ENCODE results near the gene CHST1. TPM values are rescaled to one million over a fixed set of nuclear protein-coding genes. Genes with fewer than 3 reads are reported as not detected.

CHST1 gene, protein sequence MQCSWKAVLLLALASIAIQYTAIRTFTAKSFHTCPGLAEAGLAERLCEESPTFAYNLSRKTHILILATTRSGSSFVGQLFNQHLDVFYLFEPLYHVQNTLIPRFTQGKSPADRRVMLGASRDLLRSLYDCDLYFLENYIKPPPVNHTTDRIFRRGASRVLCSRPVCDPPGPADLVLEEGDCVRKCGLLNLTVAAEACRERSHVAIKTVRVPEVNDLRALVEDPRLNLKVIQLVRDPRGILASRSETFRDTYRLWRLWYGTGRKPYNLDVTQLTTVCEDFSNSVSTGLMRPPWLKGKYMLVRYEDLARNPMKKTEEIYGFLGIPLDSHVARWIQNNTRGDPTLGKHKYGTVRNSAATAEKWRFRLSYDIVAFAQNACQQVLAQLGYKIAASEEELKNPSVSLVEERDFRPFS
- 1.7 and 2.7 TPM in 2 replicates for total RNA-seq (2014; rRNA removed; shearing (Covaris generic))
- 0.84 and 2.1 TPM in 2 replicates for polyA plus RNA-seq (2016; fragmentation: Nextera tagmentation; extraction: Ambion mirVana)
- long read RNA-seq, result 0 reads

DNA sequence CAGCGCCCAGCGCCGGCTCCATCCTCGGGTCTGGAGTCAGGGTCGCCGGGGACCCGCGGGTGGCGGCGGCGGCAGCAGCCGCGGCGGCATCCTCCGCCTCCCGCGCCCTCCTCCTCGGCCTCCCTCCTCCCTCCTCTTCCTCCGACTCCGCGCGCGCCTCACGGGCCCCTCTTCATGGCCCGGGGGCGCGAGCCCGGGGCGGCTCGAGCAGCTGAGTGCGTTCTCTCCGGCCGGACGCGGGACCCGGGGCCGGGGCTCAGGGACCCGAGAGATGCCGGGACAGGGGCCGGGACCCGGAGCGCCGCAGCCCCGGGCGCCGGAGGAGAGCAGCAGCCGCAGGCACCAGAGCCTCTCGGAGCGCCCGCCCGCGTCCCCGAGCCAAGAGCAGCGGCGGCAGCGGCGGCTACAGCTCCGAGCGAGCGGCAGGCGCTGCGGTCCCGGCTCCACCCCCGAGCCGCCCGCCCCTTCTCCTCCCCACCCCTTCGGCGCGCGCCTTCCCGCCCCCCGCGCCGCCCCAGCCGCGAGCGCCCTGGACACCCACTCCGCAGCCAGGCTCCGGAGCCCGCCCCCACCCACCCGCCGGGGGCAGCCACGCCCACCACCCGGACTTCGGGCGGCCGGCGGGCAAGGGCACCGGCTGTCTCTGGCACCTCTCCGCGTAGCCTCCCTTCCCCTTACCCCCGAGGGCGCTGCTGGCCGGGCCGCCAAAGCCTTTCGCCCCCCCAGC lies at the start of gene CHST1:
Gene CHST1 (minus strand): TSS at position 417 of the 727 bp plus-strand sequence. CDS start 14,699 bp downstream, outside the sequence.
- Histone ChIP-seq H3F3A (replicated peaks; ENCODE audit: low read depth) (no peaks in the 10 kb centered on the region), H3K27me3 (ENCODE audit: insufficient read depth) (peaks cover 48% of the 10 kb centered on the region), H3K4me3 (peak within 1 kb of the TSS; percentile 79), H3K36me3 (ENCODE audit: insufficient read depth) (no peaks in the 10 kb centered on the region), H2AFZ (peak within 1 kb of the TSS; percentile 92), H3K4me2 (peak within 1 kb of the TSS; percentile 94), H3K79me2 (replicated peaks; ENCODE audit: insufficient read depth) (no peaks in the 10 kb centered on the region), H3K27ac (ENCODE audit: low read depth) (no peak within 1 kb of the TSS), H3K4me1 (ENCODE audit: insufficient read depth) (peaks cover 24% of the 10 kb centered on the region), H3K9me2 (ENCODE audit: insufficient read depth) (no peaks in the 10 kb centered on the region), H4K20me1 (replicated peaks; ENCODE audit: insufficient read depth) (no peaks in the 10 kb centered on the region)
- Mint-ChIP-seq H3K4me1 (peaks cover 38% of the 10 kb centered on the region), H3K4me3 (peak within 1 kb of the TSS; percentile 68), H3K36me3 (ENCODE audit: low read depth) (no peaks in the 10 kb centered on the region), H3K9me3 (no peaks in the 10 kb centered on the region), H3K27ac (no peak within 1 kb of the TSS), H3K27me3 (ENCODE audit: insufficient read depth, low read depth, poor library complexity) (peaks cover 47% of the 10 kb centered on the region)
- ATAC-seq (peak; percentile 37), DNase-seq (ENCODE audit: low spot score) (peak; percentile 45)
- TF ChIP-seq, protein P1, sequence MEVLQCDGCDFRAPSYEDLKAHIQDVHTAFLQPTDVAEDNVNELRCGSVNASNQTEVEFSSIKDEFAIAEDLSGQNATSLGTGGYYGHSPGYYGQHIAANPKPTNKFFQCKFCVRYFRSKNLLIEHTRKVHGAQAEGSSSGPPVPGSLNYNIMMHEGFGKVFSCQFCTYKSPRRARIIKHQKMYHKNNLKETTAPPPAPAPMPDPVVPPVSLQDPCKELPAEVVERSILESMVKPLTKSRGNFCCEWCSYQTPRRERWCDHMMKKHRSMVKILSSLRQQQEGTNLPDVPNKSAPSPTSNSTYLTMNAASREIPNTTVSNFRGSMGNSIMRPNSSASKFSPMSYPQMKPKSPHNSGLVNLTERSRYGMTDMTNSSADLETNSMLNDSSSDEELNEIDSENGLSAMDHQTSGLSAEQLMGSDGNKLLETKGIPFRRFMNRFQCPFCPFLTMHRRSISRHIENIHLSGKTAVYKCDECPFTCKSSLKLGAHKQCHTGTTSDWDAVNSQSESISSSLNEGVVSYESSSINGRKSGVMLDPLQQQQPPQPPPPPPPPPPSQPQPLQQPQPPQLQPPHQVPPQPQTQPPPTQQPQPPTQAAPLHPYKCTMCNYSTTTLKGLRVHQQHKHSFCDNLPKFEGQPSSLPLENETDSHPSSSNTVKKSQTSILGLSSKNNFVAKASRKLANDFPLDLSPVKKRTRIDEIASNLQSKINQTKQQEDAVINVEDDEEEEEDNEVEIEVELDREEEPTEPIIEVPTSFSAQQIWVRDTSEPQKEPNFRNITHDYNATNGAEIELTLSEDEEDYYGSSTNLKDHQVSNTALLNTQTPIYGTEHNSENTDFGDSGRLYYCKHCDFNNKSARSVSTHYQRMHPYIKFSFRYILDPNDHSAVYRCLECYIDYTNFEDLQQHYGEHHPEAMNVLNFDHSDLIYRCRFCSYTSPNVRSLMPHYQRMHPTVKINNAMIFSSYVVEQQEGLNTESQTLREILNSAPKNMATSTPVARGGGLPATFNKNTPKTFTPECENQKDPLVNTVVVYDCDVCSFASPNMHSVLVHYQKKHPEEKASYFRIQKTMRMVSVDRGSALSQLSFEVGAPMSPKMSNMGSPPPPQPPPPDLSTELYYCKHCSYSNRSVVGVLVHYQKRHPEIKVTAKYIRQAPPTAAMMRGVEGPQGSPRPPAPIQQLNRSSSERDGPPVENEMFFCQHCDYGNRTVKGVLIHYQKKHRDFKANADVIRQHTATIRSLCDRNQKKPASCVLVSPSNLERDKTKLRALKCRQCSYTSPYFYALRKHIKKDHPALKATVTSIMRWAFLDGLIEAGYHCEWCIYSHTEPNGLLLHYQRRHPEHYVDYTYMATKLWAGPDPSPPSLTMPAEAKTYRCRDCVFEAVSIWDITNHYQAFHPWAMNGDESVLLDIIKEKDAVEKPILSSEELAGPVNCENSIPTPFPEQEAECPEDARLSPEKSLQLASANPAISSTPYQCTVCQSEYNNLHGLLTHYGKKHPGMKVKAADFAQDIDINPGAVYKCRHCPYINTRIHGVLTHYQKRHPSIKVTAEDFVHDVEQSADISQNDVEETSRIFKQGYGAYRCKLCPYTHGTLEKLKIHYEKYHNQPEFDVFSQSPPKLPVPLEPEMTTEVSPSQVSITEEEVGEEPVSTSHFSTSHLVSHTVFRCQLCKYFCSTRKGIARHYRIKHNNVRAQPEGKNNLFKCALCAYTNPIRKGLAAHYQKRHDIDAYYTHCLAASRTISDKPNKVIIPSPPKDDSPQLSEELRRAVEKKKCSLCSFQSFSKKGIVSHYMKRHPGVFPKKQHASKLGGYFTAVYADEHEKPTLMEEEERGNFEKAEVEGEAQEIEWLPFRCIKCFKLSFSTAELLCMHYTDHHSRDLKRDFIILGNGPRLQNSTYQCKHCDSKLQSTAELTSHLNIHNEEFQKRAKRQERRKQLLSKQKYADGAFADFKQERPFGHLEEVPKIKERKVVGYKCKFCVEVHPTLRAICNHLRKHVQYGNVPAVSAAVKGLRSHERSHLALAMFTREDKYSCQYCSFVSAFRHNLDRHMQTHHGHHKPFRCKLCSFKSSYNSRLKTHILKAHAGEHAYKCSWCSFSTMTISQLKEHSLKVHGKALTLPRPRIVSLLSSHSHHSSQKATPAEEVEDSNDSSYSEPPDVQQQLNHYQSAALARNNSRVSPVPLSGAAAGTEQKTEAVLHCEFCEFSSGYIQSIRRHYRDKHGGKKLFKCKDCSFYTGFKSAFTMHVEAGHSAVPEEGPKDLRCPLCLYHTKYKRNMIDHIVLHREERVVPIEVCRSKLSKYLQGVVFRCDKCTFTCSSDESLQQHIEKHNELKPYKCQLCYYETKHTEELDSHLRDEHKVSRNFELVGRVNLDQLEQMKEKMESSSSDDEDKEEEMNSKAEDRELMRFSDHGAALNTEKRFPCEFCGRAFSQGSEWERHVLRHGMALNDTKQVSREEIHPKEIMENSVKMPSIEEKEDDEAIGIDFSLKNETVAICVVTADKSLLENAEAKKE (CRISPR knock-in tag; IDR thresholded peaks at IDR 0.05), result no peak
- TF ChIP-seq ZNF331 (CRISPR knock-in tag; IDR thresholded peaks at IDR 0.05; ENCODE audit: low read depth) (no peak), EZH2 (IDR thresholded peaks at IDR 0.05; ENCODE audit: low read depth, unreplicated experiment) (no peak), STAT1 (IDR thresholded peaks at IDR 0.05; ENCODE audit: unreplicated experiment) (no peak), NANOG (IDR thresholded peaks at IDR 0.05; ENCODE audit: borderline replicate concordance) (no peak), CREB1 (CRISPR knock-in tag; IDR thresholded peaks at IDR 0.05; ENCODE audit: low read depth) (no peak), ZNF114 (CRISPR knock-in tag; IDR thresholded peaks at IDR 0.05) (no peak), POLR2AphosphoS5 (IDR thresholded peaks at IDR 0.05; ENCODE audit: low read depth) (no peak), EZH2phosphoT487 (IDR thresholded peaks at IDR 0.05; ENCODE audit: unreplicated experiment) (no peak)
- TF ChIP-seq, protein P2, sequence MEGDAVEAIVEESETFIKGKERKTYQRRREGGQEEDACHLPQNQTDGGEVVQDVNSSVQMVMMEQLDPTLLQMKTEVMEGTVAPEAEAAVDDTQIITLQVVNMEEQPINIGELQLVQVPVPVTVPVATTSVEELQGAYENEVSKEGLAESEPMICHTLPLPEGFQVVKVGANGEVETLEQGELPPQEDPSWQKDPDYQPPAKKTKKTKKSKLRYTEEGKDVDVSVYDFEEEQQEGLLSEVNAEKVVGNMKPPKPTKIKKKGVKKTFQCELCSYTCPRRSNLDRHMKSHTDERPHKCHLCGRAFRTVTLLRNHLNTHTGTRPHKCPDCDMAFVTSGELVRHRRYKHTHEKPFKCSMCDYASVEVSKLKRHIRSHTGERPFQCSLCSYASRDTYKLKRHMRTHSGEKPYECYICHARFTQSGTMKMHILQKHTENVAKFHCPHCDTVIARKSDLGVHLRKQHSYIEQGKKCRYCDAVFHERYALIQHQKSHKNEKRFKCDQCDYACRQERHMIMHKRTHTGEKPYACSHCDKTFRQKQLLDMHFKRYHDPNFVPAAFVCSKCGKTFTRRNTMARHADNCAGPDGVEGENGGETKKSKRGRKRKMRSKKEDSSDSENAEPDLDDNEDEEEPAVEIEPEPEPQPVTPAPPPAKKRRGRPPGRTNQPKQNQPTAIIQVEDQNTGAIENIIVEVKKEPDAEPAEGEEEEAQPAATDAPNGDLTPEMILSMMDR (conservative IDR thresholded peaks at IDR 0.05; ENCODE audit: low read depth in 2 of 2), result no peak
- TF ChIP-seq, protein P3, sequence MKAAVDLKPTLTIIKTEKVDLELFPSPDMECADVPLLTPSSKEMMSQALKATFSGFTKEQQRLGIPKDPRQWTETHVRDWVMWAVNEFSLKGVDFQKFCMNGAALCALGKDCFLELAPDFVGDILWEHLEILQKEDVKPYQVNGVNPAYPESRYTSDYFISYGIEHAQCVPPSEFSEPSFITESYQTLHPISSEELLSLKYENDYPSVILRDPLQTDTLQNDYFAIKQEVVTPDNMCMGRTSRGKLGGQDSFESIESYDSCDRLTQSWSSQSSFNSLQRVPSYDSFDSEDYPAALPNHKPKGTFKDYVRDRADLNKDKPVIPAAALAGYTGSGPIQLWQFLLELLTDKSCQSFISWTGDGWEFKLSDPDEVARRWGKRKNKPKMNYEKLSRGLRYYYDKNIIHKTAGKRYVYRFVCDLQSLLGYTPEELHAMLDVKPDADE (IDR thresholded peaks at IDR 0.05), result no peak
- TF ChIP-seq, protein P4, sequence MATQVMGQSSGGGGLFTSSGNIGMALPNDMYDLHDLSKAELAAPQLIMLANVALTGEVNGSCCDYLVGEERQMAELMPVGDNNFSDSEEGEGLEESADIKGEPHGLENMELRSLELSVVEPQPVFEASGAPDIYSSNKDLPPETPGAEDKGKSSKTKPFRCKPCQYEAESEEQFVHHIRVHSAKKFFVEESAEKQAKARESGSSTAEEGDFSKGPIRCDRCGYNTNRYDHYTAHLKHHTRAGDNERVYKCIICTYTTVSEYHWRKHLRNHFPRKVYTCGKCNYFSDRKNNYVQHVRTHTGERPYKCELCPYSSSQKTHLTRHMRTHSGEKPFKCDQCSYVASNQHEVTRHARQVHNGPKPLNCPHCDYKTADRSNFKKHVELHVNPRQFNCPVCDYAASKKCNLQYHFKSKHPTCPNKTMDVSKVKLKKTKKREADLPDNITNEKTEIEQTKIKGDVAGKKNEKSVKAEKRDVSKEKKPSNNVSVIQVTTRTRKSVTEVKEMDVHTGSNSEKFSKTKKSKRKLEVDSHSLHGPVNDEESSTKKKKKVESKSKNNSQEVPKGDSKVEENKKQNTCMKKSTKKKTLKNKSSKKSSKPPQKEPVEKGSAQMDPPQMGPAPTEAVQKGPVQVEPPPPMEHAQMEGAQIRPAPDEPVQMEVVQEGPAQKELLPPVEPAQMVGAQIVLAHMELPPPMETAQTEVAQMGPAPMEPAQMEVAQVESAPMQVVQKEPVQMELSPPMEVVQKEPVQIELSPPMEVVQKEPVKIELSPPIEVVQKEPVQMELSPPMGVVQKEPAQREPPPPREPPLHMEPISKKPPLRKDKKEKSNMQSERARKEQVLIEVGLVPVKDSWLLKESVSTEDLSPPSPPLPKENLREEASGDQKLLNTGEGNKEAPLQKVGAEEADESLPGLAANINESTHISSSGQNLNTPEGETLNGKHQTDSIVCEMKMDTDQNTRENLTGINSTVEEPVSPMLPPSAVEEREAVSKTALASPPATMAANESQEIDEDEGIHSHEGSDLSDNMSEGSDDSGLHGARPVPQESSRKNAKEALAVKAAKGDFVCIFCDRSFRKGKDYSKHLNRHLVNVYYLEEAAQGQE (IDR thresholded peaks at IDR 0.05; ENCODE audit: unreplicated experiment), result no peak

Measured in GM23338 (cell line).